Neural progenitor cell (in vitro differentiated cells): ENCODE measurements around the gene ARF3. TPM values are rescaled to one million over a fixed set of nuclear protein-coding genes. Genes with fewer than 3 reads are reported as not detected.

Experiments used
- DNase-seq: peaks from one replicate; pipeline ENCODE4 v3.0.0-alpha.2; 2016; ENCODE audit warnings: low spot score
- H2AFZ ChIP-seq: fragments of 200-600 bp; sonication (generic); replicated peaks from 2 replicates; pipeline ENCODE4 v1.6.1; 2016; ENCODE audit warnings: antibody characterized with exemption
- H3F3A ChIP-seq: fragments of 200-600 bp; sonication (generic); 2 replicates; pipeline ENCODE4 v1.6.1; 2016; ENCODE audit warnings: antibody characterized with exemption, low read depth
- H3K27ac ChIP-seq: fragments of 200-600 bp; sonication (generic); 2 replicates; pipeline ENCODE4 v1.5.1; 2016; ENCODE audit warnings: mild to moderate bottlenecking
- H3K27me3 ChIP-seq: fragments of 200-600 bp; sonication (generic); 2 replicates; pipeline ENCODE4 v1.6.1; 2016; ENCODE audit warnings: mild to moderate bottlenecking, moderate library complexity
- H3K36me3 ChIP-seq: fragments of 200-600 bp; sonication (generic); 2 replicates; pipeline ENCODE4 v1.5.1; 2016
- H3K4me1 ChIP-seq: fragments of 200-600 bp; sonication (generic); 2 replicates; pipeline ENCODE4 v1.6.1; 2016; ENCODE audit warnings: mixed run types
- H3K4me2 ChIP-seq: fragments of 200-600 bp; sonication (generic); 2 replicates; pipeline ENCODE4 v1.6.1; 2016
- H3K4me3 ChIP-seq: fragments of 200-600 bp; sonication (generic); 2 replicates; pipeline ENCODE4 v1.5.1; 2016
- H3K79me2 ChIP-seq: fragments of 200-600 bp; sonication (generic); 2 replicates; pipeline ENCODE4 v1.6.1; 2016; ENCODE audit warnings: low read depth
- H3K9ac ChIP-seq: fragments of 200-600 bp; sonication (generic); 2 replicates; pipeline ENCODE4 v1.6.1; 2016
- H3K9me3 ChIP-seq: fragments of 200-600 bp; sonication (generic); 2 replicates; pipeline ENCODE4 v1.5.1; 2016; ENCODE audit warnings: low read depth
- H4K20me1 ChIP-seq: fragments of 200-600 bp; sonication (generic); 2 replicates; pipeline ENCODE4 v1.6.1; 2016; ENCODE audit warnings: low read depth
- H3K27ac Mint-ChIP-seq: 3 replicates; pipeline ENCODE4 v1.8.0; 2021; ENCODE audit warnings: mixed read lengths
- H3K27me3 Mint-ChIP-seq: 2 replicates; pipeline ENCODE4 v1.8.0; 2022; ENCODE audit warnings: low read depth, mild to moderate bottlenecking, inconsistent platforms, moderate library complexity, mixed read lengths; ENCODE audit not compliant: insufficient read depth
- H3K36me3 Mint-ChIP-seq: 3 replicates; pipeline ENCODE4 v1.8.0; 2021; ENCODE audit warnings: mixed read lengths
- H3K4me1 Mint-ChIP-seq: 3 replicates; pipeline ENCODE4 v1.8.0; 2021; ENCODE audit warnings: mixed read lengths
- H3K4me3 Mint-ChIP-seq: 3 replicates; pipeline ENCODE4 v1.8.0; 2021; ENCODE audit warnings: mild to moderate bottlenecking, moderate library complexity, mixed read lengths
- H3K9me3 Mint-ChIP-seq: 3 replicates; pipeline ENCODE4 v1.8.0; 2020; ENCODE audit warnings: mixed read lengths
- EZH2 ChIP-seq: fragments of 200-600 bp; sonication (generic); IDR thresholded peaks from 2 replicates; pipeline ENCODE4 v1.6.1; 2017; ENCODE audit warnings: antibody characterized with exemption, mild to moderate bottlenecking, moderate library complexity
- EZH2phosphoT487 ChIP-seq: fragments of 200-600 bp; sonication (generic); IDR thresholded peaks from 2 replicates; pipeline ENCODE4 v1.6.1; 2017; ENCODE audit warnings: antibody characterized with exemption
- total RNA-seq: library from RNA; depleted of rRNA; stranded (reverse); fragments of >200 nt; gene quantifications from 2 replicates; pipeline ENCODE4 v1.2.3, GENCODE V29; 2015; ENCODE audit warnings: low replicate concordance
- TF ChIP-seq, protein P1 (sequence below): fragments of 200-600 bp; sonication (generic); IDR thresholded peaks from 2 replicates; pipeline ENCODE4 v1.5.1; 2017; ENCODE audit warnings: antibody characterized with exemption, mild to moderate bottlenecking

Gene ARF3
- total RNA-seq, 1 donor from 2014 or later: 84.1 TPM

DNA sequence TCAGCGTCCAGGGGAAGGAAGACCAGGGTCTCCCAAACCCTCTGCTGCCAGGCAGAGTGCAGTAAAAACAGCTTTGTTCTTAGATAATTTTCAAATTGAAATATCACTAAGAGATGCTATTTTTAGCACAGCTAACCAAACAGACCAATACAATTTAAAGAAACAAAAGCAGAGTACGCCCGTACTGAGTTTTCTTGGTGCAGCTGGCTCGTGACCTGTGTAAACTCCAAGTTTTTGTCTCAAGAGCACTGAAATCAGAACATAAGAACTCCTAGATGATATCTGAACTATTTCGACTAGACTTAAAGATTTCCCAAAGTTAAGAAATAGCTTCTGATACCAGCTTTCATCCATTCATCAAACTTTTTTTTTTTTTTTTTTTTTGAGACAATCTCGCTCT, 10.3 kb downstream of the ARF3 start:
- no peaks in the 10 kb centered on the region for H3K9me3 Mint-ChIP-seq
- no peak overlapping the region for H3K27ac Mint-ChIP-seq

DNA sequence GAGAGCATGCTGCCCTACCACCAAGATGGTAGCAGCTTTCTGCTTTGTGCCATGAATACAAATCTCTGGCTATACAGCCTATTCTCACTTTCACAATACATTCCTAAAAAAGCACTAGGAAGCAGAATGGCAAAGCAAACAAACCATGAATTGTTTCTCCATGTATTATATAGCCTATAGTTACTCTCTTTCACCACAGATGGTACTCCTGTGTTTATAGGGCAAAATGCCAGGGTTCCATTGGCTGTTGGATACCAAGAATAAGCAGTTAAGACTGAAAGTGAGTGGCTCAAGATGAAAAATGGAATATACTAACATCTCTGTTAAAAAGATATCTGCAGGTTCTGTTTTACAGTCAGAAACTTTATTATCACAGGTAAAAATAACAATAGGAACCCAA, 11.1 kb downstream of the ARF3 start:
- Mint-ChIP-seq H3K27me3 (no peaks in the 10 kb centered on the region), H3K9me3 (no peaks in the 10 kb centered on the region), H3K4me3 (no peak overlapping the region), H3K4me1 (no peaks in the 10 kb centered on the region), H3K27ac (no peak overlapping the region), H3K36me3 (peaks cover 10% of the 10 kb centered on the region)
- Histone ChIP-seq H3K9me3 (no peaks in the 10 kb centered on the region), H3K27ac (no peak overlapping the region), H4K20me1 (peaks cover 99% of the 10 kb centered on the region), H3K79me2 (peaks cover 98% of the 10 kb centered on the region), H3K36me3 (no peaks in the 10 kb centered on the region), H3F3A (no peaks in the 10 kb centered on the region), H2AFZ (no peak overlapping the region), H3K4me1 (no peaks in the 10 kb centered on the region), H3K27me3 (no peaks in the 10 kb centered on the region), H3K4me3 (no peak overlapping the region), H3K4me2 (no peak overlapping the region), H3K9ac (no peak overlapping the region)
- TF ChIP-seq, protein P1, sequence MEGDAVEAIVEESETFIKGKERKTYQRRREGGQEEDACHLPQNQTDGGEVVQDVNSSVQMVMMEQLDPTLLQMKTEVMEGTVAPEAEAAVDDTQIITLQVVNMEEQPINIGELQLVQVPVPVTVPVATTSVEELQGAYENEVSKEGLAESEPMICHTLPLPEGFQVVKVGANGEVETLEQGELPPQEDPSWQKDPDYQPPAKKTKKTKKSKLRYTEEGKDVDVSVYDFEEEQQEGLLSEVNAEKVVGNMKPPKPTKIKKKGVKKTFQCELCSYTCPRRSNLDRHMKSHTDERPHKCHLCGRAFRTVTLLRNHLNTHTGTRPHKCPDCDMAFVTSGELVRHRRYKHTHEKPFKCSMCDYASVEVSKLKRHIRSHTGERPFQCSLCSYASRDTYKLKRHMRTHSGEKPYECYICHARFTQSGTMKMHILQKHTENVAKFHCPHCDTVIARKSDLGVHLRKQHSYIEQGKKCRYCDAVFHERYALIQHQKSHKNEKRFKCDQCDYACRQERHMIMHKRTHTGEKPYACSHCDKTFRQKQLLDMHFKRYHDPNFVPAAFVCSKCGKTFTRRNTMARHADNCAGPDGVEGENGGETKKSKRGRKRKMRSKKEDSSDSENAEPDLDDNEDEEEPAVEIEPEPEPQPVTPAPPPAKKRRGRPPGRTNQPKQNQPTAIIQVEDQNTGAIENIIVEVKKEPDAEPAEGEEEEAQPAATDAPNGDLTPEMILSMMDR: no peak
- TF ChIP-seq EZH2phosphoT487 (no peak), EZH2 (no peak)
- DNase-seq: no peak

More for the DNA sequence above, 10.3 kb downstream of the ARF3 start:
- no peaks in the 10 kb centered on the region for H3F3A ChIP-seq
- no peak overlapping the region for H3K4me3 Mint-ChIP-seq
- H3K36me3 ChIP-seq: no peaks in the 10 kb centered on the region
- no peak overlapping the region for H3K4me2 ChIP-seq
- TF ChIP-seq, protein P1: no peak
- TF ChIP-seq EZH2 (no peak), EZH2phosphoT487 (no peak)
- no peak for DNase-seq
- peaks cover 99% of the 10 kb centered on the region for H4K20me1 ChIP-seq
- H3K27me3 ChIP-seq: no peaks in the 10 kb centered on the region
- peaks cover 99% of the 10 kb centered on the region for H3K79me2 ChIP-seq
- H3K4me1 ChIP-seq: no peaks in the 10 kb centered on the region
- H3K27ac ChIP-seq: no peak overlapping the region
- no peak overlapping the region for H3K9ac ChIP-seq
- H3K4me3 ChIP-seq: no peak overlapping the region
- no peak overlapping the region for H2AFZ ChIP-seq
- no peaks in the 10 kb centered on the region for H3K4me1 Mint-ChIP-seq
- H3K27me3 Mint-ChIP-seq: no peaks in the 10 kb centered on the region
- peaks cover 10% of the 10 kb centered on the region for H3K36me3 Mint-ChIP-seq
- H3K9me3 ChIP-seq: no peaks in the 10 kb centered on the region

DNA sequence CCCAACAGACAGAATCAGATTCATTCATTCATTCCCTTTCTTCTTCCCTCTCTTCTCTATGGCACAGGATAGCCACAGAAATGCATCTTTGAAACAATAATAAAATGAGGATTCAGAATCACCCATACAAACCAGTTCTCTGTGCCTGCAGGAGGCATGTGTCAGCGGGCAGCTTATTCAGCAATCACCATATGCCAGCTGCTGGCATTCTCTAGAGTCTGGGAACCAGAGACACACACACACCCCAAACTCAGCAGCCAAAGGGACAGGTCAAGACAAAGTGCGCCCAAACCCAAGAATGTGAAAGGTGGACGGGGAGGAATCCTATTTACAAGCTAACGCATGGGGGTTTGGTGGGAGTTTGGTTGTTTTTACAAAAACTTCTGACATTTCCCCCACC, 14.1 kb downstream of the ARF3 start:
- Mint-ChIP-seq H3K36me3 (peaks cover 16% of the 10 kb centered on the region), H3K9me3 (no peaks in the 10 kb centered on the region), H3K4me1 (no peaks in the 10 kb centered on the region), H3K27me3 (no peaks in the 10 kb centered on the region), H3K27ac (no peak overlapping the region), H3K4me3 (no peak overlapping the region)
- Histone ChIP-seq H3K27me3 (no peaks in the 10 kb centered on the region), H3K4me1 (no peaks in the 10 kb centered on the region), H3F3A (peaks cover 3% of the 10 kb centered on the region), H3K36me3 (no peaks in the 10 kb centered on the region), H3K27ac (no peak overlapping the region), H3K79me2 (peaks cover 75% of the 10 kb centered on the region), H3K4me2 (no peak overlapping the region), H3K9ac (peak overlapping the region; percentile 1), H3K9me3 (no peaks in the 10 kb centered on the region), H3K4me3 (no peak overlapping the region), H2AFZ (no peak overlapping the region), H4K20me1 (peaks cover 88% of the 10 kb centered on the region)
- no peak for DNase-seq
- TF ChIP-seq, protein P1: no peak
- TF ChIP-seq EZH2phosphoT487: no peak
- TF ChIP-seq EZH2: no peak
